Left hindlimb (tissue), 1 donor: ENCODE data around the gene TTC22.

ENCODE experiments used
- DNase-seq: peaks from one replicate; pipeline ENCODE4 v3.0.0-alpha.2; 2018

The TTC22 gene

GRCh38 chr1:54800899-54801759 lies at the start of gene TTC22:
TSS of gene TTC22 (minus strand) at chr1:54801323. CDS start at chr1:54801163, 160 bp downstream.
- peak; percentile 33 for DNase-seq

DNA sequence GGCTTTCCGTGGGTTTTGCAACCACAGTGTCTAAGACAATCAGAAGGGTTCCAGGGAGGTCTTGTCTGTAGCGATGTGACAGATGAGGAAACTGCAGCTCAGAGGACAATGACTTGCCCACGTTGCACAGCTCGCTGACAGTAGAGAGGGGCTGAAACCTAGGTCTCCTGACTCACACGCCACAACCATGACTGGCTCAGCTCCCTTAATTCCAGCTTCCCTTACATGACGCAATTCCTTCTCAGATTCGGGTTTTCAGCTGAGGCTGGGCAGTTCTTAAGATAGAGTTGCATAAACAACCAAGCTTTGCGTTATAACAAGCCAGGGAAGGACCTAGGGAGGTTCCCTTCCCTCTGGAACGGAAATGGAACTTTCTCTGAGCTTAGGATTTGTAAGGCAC lies 49.6 kb upstream of the TTC22 start:
- no peak for DNase-seq

- DNase-seq, result no peak
These were observed 49.1 kb upstream of the TTC22 start for GRCh38 chr1:54850069-54850730.

GRCh38 chr1:54849219-54850068 lies 48.3 kb upstream of the TTC22 start:
- no peak for DNase-seq

DNA sequence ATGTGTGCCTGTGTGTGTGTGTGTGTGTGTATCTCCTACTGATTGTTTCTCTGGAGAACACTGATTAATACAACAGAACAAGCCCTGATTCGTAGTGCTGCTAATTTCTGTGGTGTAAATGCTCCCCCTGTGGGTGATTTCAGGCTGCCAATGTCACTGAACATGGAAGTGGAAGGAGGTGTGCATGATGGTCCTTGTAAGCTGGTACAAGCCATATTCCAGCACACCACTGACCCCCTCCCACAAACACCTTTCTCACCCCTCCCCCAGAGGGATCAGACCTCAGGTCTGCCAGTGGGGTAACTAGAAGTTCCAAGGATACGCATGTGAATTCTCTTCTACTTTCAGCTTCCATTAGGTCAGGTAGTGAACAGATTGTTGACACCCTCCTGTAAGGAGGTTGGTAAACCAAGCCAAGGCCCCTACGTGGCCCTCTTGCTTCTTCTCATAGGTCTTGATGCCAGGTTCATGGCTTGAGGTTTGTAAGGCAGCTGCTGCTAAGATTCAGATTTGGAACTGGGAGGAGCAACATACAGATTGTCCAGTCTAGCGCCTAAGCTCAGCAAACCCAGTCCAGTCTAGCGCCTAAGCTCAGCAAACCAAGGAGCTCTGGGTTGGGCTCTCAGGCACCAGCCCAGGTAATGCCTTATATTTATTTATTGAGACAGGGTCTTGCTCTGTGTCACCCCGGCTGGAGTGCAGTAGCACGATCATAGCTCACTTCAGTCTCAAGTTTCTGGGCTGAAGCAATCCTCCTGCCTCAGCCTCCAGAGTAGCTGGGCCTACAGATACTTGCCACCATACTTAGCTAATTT lies 47.2 kb upstream of the TTC22 start:
- DNase-seq, result no peak

GRCh38 chr1:54846716-54847284 lies 45.7 kb upstream of the TTC22 start:
- DNase-seq, result no peak

DNA sequence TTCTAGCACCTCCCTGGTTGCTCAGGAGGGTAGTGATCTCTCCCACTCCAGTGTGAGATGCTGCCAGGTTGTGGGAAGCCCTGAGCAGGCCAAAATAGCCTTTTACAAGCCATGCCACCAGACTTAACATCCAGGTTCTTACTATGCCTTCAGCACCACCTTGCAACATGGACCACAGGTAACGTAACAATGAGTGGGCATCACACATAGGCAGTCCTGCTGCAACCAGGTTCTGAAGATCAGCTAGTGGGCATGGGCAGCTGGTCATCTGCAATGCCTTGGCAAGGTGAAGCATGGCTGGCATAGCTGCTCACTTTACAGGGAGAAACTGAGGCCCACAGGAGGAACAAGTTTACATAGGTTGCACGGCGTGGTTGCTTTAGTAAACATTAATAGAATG lies 45.2 kb upstream of the TTC22 start:
- DNase-seq, result no peak

- DNase-seq, result no peak
These were observed 44.6 kb upstream of the TTC22 start for GRCh38 chr1:54845772-54846171.

DNA sequence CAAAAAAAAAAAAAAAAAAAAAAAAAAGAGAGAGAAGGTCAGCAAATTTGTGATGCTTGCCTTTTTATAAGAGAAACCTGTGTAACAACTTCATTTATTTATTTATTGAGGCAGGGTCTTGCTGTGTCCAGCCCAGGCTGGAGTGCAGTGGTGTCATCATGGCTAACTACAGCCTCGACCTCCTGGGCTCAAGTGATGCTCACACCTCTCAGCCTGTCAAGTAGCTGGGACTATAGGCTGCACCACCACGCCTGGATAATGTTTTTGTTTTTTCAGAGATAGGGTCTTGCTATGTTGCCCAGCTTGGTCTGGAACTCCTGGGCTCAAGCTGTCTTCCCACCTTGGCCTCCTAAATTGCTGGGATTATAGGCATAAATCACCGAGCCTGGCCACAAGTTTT lies 43.4 kb upstream of the TTC22 start:
- DNase-seq, result no peak

DNA sequence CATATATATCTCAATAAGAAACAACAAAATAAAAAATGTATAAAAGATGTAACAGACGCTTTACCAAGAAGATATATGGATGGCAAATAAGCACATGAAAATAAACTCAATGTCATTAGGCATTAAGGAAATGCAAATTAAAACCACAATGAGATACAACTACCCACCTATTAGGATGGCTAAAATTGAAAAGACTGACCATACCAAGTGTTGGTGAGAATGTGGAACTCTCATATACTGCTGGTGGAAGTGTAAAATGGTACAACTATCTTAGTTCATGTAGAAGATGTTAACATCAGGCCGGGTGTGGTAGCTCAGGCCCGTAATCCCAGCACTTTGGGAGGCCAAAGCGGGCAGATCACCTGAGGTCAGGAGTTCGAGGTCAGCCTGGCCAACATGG lies 42.3 kb upstream of the TTC22 start:
- no peak for DNase-seq

DNA sequence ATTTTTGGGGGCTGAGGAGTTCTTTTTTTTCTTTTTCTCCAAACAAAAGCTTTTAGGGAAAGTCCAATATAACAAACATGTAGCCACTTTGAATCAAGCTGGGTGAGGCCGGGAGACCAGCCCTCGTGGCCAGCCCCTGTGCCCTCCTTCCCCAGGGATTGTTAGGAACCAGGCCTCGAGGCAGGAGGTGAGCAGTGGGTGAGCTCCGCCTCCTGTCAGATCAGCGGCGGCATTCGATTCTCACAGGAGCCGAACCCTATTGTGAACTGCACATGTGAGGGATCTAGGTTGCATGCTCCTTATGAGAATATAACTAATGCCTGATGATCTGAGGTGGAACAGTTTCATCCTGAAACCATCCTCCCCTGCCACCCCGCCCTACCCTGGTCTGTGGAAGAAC lies 41.8 kb upstream of the TTC22 start:
- DNase-seq, result no peak

- DNase-seq, result no peak
These were observed 41.2 kb upstream of the TTC22 start for GRCh38 chr1:54842206-54842915.

DNA sequence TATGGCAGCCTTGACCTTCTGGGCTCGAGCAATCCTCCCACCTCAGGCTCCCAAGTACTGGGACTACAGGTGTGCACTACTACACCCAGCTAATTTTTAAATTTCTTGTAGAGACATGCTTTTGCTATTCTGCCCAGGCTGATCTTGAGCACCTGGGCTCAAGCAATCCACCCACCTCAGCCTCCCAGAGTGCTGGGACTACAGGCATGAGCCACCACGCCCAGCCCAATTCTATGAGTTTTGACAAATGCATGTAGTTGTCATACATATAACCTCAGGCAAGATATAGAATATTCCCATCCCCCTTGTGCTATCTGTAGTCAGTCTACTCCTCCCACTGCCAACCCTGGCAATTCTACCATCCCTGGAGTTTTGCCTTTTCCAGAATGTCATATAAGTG lies 38.7 kb upstream of the TTC22 start:
- DNase-seq, result no peak

DNA sequence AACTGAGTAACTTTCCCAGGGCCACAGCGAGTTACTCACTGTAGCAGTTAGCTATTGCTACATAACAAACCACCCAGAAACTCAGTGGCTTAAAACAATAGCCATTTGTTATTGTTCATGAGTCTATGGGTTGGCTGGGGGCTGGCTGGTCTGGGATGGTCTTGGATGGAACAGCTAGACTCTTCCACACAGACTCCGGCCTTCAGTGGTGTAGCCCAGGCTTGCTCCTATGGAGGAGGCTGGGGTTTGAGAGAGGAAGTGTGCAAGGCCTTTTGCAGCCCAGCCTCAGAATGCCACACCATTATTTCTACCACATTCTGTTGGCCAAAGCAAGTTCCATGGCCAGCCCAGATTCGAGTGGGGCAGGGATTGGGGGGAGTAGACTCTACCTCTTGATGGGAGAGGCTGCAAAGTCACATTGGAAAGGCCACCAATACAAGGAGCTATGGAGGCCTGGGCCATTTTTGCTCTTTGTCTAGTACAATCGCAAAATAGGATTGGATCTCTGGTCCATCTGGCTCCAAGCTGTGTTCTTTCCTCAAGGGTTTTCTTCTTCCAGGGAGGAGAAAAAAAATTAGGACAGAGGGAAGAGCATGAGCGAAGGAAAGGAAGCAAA lies 37.5 kb upstream of the TTC22 start:
- DNase-seq, result no peak

GRCh38 chr1:54837002-54837853 lies 36.1 kb upstream of the TTC22 start:
- no peak for DNase-seq

- DNase-seq, result no peak
These were observed 35.5 kb upstream of the TTC22 start for GRCh38 chr1:54836594-54836993.

DNA sequence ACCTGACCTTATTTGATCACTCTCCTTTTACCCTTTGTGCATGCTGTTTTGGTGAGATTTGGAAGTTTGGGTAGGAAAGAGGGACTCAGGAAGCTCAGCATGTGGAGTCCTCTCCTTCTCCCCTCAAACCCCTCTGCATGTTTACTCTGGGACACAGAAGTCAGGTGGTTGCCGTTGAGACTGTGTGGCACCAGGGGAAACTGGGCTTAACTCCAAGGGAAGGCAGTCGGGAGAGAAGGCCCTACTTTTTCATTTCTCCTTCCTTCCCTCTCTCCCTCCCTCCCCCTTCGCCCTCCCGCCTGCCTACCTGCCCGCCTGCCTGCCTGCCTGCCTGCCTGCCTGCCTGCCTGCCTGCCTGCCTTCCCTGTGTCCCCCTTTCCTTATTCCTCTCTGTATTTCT lies 34.8 kb upstream of the TTC22 start:
- DNase-seq, result no peak

GRCh38 chr1:54835131-54835898 lies 34.2 kb upstream of the TTC22 start:
- no peak for DNase-seq

- DNase-seq, result no peak
These were observed 33.0 kb upstream of the TTC22 start for GRCh38 chr1:54834007-54834541.
